Measurements from ENCODE around the gene PROSER2.

The PROSER2 gene

DNA sequence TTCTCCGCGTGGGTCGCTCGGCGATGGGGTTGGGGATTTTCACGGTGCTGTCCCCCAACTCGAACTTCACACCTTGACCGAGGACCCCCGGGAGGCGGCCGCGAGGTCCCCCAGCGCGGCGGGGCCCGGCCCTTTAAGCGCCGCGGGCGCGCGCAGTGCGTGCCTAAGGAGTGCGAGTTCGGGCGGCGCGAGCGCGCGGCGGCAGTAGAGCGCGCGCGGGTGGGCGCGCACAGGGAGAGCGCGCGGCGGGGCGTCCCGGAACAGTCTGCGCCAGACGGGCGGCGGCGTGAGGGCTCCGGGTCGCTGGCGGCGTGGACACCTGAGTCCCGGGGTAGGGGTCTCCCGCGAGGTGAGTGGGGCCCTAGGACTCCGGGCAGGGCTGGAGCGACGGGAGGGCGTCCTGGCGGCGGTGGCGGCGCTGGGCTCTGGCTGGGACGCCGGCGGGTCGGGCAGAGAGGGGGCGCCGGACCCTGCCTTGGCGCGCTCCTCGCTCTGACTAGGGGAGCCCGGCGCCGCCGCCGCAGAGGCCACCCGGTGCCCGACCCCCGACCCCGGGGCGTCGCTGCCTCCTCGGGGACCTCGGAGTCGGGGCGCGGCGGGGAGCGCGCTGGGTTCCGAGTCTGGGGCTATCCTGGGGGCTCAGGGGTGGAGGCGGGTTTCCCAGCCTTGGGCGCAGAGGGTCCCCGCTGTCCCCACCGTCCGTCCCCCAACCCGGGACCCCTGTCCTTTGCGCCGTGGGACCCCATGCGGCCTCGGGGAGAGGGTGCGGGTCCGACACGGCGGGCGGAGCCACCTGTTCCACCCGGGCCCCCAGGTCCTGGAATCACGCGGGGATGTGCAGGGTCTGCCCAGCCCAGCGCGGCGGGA, at the start of gene PROSER2:
Gene PROSER2, plus strand, starts transcription at position 235 of the 867 bp plus-strand sequence. CDS start 28,722 bp downstream, outside the sequence.
- DNase-seq: peak; percentile 41 to 58

GRCh38 chr10:11773761-11774441, 49.3 kb upstream of the PROSER2 start:
- DNase-seq: no peak

DNA sequence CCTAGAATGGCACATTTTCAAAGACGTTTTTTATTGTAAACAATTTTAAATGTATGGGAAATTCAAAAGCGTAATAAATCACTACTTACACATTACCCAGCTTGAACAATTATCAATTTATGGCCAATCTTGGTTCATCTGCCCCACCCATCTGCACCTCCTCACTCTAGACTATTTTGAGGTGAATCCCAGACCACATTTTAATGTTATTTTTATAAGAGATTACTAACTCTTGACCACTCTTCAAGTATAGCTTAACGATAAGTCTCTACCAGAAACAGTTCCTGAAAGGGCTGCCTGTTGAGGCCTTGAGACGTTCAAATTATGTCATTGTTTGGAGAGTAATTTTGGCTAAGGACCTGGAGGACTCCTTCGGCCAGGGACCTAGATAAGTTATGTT, 47.7 kb upstream of the PROSER2 start:
- DNase-seq: no peak

- no peak for DNase-seq
These were observed 47.1 kb upstream of the PROSER2 start for GRCh38 chr10:11776080-11776479.

GRCh38 chr10:11781114-11781513, 42.0 kb upstream of the PROSER2 start:
- no peak for DNase-seq

- no peak for DNase-seq
These were observed 40.2 kb upstream of the PROSER2 start for GRCh38 chr10:11782793-11783557.

DNA sequence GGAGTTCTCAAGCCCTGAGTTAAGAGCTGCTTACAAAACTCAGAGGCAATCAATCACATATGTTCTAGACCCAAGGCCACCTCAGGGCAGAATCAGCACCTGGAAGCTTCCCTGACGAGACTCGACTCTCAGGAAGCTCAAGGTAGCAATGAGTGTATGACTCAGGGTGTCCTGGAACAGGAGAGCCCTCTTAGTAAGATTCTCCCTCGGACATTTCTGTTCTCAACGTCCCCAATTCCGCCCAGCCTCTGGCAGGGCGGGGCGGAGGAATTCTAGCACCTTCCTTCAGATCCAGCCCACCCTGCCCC, 39.6 kb upstream of the PROSER2 start:
- no peak for DNase-seq

DNA sequence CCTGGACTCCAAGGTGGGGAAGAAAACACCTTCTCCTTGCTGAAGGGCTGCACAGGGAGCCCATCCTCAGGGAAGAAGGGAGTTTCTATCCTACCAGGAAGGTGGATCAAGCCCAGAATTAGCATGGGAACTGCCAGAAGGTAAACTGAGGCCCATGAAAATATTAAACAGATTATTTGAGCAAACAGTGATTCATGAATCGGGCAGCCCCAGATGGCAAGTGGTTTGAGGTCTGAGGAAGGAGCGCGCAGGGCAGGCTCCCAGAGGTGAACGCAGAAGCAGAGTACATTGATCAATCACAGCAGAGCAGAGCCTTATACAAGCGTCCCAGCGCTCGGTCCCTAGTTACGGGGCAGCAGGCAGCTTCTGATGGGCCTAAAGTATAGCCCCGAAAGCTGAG, 35.8 kb upstream of the PROSER2 start:
- no peak for DNase-seq

- DNase-seq: no peak
These were observed 35.3 kb upstream of the PROSER2 start for GRCh38 chr10:11787846-11788245.

- DNase-seq: no peak
These were observed 33.9 kb upstream of the PROSER2 start for GRCh38 chr10:11789306-11789705.

GRCh38 chr10:11789956-11790355, 33.2 kb upstream of the PROSER2 start:
- DNase-seq: no peak

GRCh38 chr10:11793762-11794479, 29.2 kb upstream of the PROSER2 start:
- DNase-seq: no peak

DNA sequence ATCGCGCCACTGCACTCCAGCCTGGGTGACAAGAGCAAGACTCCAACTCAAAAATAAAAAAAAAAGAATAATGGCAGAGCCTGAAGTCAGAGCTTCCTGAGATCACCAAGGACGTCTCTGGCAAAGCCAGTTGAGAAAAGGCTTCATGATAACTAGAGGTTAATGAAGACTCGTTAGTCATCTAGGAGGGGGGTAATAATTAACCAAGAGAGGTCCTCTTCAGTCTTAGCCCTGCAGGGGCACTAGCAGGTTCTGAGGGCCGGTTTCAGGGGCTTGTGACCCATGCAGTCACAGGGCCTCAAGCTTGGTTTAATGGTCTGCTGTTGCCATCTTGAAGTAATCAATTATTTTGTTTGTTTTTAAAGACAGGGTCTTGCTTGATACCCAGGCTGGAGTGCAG, 28.6 kb upstream of the PROSER2 start:
- no peak for DNase-seq

GRCh38 chr10:11795101-11795920, 27.8 kb upstream of the PROSER2 start:
- DNase-seq: no peak

GRCh38 chr10:11796474-11796873, 26.7 kb upstream of the PROSER2 start:
- DNase-seq: no peak

DNA sequence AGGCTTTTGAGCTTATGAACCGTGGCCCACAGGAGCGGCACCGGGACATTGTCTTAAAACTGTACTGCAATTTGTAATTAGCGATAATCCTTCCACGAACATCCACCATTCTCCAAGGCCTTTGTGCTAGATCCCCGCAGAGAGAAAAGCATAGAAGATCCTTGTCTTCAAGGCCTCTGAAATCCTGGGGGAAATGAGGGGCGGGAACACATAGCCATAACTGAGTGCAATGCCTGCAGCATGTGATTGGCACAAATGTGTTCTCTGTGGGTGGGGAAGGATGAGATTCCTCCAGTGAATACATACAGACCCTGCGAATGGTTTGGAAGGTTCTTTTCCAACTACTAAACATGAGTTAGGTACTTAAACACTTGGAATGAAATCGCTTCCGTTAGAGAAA, 25.9 kb upstream of the PROSER2 start:
- no peak for DNase-seq

DNA sequence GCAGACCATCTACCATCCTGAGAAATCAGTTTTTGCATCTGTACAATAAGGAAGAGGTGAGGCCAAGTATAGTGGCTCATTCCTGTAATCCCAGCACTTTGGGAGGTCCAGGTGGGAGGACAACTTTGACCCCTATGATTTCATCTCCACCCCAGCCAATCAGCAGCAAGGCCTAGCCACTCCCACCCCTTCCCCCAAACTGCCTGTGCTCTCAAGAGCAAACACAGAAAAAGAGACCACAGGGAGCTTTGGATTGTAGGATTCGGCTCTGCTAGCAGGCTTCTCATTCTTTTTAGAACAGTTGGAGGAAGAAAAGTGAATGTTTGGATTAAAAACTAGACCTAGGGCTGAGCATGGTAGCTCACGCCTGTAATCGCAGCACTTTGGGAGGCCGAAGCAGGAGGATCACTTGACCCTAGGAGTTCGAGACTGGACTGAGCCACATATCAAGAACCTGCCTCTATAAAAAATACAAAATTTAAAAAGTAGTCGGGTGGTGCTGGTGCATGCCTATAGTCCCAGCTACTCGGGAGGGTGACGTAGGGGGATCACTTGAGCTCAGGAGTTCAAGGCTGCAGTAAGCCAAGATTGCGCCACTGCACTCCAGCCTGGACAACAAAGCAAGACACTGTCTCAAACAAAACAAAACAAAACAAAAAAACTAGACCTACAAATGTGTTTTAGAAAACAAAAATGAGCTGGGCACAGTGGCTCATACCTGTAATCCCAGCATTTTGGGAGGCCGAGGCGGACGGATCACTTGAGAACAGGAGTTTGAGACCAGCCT, 25.1 kb upstream of the PROSER2 start:
- DNase-seq: no peak

GRCh38 chr10:11798845-11799735, 24.1 kb upstream of the PROSER2 start:
- DNase-seq: no peak

DNA sequence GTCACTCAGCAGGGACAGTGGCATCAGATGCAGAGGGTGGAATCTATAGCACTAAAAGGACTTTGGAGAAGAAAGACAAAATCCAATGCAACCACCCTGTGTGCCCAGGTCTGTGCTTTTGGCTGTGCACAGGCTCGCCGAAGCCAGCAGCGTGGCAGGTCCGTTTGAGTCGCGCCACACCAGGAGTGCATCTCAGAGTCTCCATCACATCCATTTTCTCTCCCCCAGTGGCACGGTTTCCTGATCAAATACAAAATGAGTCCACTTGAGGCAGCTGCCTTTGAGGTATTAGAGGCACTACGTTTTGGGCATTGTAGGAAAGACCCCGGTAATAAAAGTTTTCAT, 23.4 kb upstream of the PROSER2 start:
- DNase-seq: no peak

GRCh38 chr10:11804336-11804735, 18.8 kb upstream of the PROSER2 start:
- DNase-seq: no peak

All from activated T-cell treated with anti-CD3 and anti-CD28 coated beads, Interleukin-2, amount 50 U/mL, for 48 hours (primary cell).